Measurements from ENCODE around the gene TRIM28.

- no peak for TF ChIP-seq POLR2A (IDR thresholded peaks at IDR 0.05; ENCODE audit: low read depth, low read length)
- TF ChIP-seq POLR2AphosphoS5 (IDR thresholded peaks at IDR 0.05; ENCODE audit: low read depth, low read length): no peak
Measured at GRCh38 chr19:58578012-58578925, 34.4 kb downstream of the TRIM28 start.

Measured in GM12892 (cell line).